ENCODE measurements around the gene GKN2.
"Not testable (repeated sequence)": the region's sequence is repeated elsewhere in the genome, so short reads cannot be mapped to it uniquely, and the experiment has no call there.

GKN2 gene

GRCh38 chr2:68974946-68975665 lies 22.4 kb upstream of the GKN2 start:
- FAIRE-seq (no peak), DNase-seq (ENCODE audit: insufficient read length, low spot score) (no peak)
- TF ChIP-seq POLR2A (IDR thresholded peaks at IDR 0.05; ENCODE audit: low read depth, low read length), result no peak

GRCh38 chr2:68974251-68974650 lies 21.6 kb upstream of the GKN2 start, which contains the start of gene GKN1:
Gene GKN1, plus strand, starts transcription at chr2:68974636. Its CDS starts 42 bp downstream, at chr2:68974678.
- TF ChIP-seq POLR2A (IDR thresholded peaks at IDR 0.05; ENCODE audit: low read depth, low read length), result no peak
- FAIRE-seq, result peak; percentile 66
- no peak for DNase-seq (ENCODE audit: insufficient read length, low spot score)

- TF ChIP-seq POLR2A (IDR thresholded peaks at IDR 0.05; ENCODE audit: low read depth, low read length), result no peak
- DNase-seq (ENCODE audit: insufficient read length, low spot score), result peak; percentile 48
- FAIRE-seq, result peak; percentile 99
Measured at GRCh38 chr2:68971591-68972231, 19.0 kb upstream of the GKN2 start.

GRCh38 chr2:68970566-68971265 lies 18.0 kb upstream of the GKN2 start:
- DNase-seq (ENCODE audit: insufficient read length, low spot score) (no peak), FAIRE-seq (no peak)
- TF ChIP-seq POLR2A (IDR thresholded peaks at IDR 0.05; ENCODE audit: low read depth, low read length), result no peak

GRCh38 chr2:68969736-68970490 lies 17.2 kb upstream of the GKN2 start:
- no peak for TF ChIP-seq POLR2A (IDR thresholded peaks at IDR 0.05; ENCODE audit: low read depth, low read length)
- no peak for FAIRE-seq
- DNase-seq (ENCODE audit: insufficient read length, low spot score), result no peak

- no peak for FAIRE-seq
- no peak for DNase-seq (ENCODE audit: insufficient read length, low spot score)
- TF ChIP-seq POLR2A (IDR thresholded peaks at IDR 0.05; ENCODE audit: low read depth, low read length), result no peak
Measured at GRCh38 chr2:68968221-68968620, 15.5 kb upstream of the GKN2 start.

- DNase-seq (ENCODE audit: insufficient read length, low spot score) (no peak), FAIRE-seq (no peak)
- TF ChIP-seq POLR2A (IDR thresholded peaks at IDR 0.05; ENCODE audit: low read depth, low read length), result no peak
Measured at GRCh38 chr2:68964282-68964681, 11.6 kb upstream of the GKN2 start.

GRCh38 chr2:68961380-68961779 lies 8.7 kb upstream of the GKN2 start:
- peak; percentile 60 for FAIRE-seq
- TF ChIP-seq POLR2A (IDR thresholded peaks at IDR 0.05; ENCODE audit: low read depth, low read length), result no peak
- DNase-seq (ENCODE audit: insufficient read length, low spot score), result no peak

- no peak for TF ChIP-seq POLR2A (IDR thresholded peaks at IDR 0.05; ENCODE audit: low read depth, low read length)
- DNase-seq (ENCODE audit: insufficient read length, low spot score) (no peak), FAIRE-seq (no peak)
Measured at GRCh38 chr2:68959001-68959400, 6.3 kb upstream of the GKN2 start.

GRCh38 chr2:68955432-68955831 lies 2.7 kb upstream of the GKN2 start:
- not testable (repeated sequence) for DNase-seq (ENCODE audit: insufficient read length, low spot score); FAIRE-seq

GRCh38 chr2:68951899-68952298 lies 794 bp downstream of the GKN2 start:
- TF ChIP-seq POLR2A (IDR thresholded peaks at IDR 0.05; ENCODE audit: low read depth, low read length), result no peak
- FAIRE-seq, result no peak
- DNase-seq (ENCODE audit: insufficient read length, low spot score), result no peak

GRCh38 chr2:68948710-68949109 lies 4.0 kb downstream of the GKN2 start:
- no peak for TF ChIP-seq POLR2A (IDR thresholded peaks at IDR 0.05; ENCODE audit: low read depth, low read length)
- FAIRE-seq, result no peak
- no peak for DNase-seq (ENCODE audit: insufficient read length, low spot score)

- DNase-seq (ENCODE audit: insufficient read length, low spot score) (no peak), FAIRE-seq (no peak)
- no peak for TF ChIP-seq POLR2A (IDR thresholded peaks at IDR 0.05; ENCODE audit: low read depth, low read length)
Measured at GRCh38 chr2:68946117-68946516, 6.6 kb downstream of the GKN2 start.
